GM12878 (cell line): Measurements from ENCODE around the gene HCLS1. TPM values are rescaled to one million over a fixed set of nuclear protein-coding genes. Genes with fewer than 3 reads are reported as not detected.

ENCODE experiments used
- ATAC-seq: fragments of 200-7000 bp; cut with Tn5 transposase; 3 replicates; pipeline ENCODE4 v1.9.1; 2020; ENCODE audit warnings: mild to moderate bottlenecking, moderate library complexity
- BruUV-seq: library from RNA; stranded (reverse); fragments of 400-500 nt; replicated peaks from 2 replicates; lab custom pipeline; 2021; lab: Mats Ljungman, UMichigan
- CTCF ChIA-PET: fragments of 300-600 bp; sonication (Branson Sonifier 250); formaldehyde crosslinking; extraction: SDS; loops from one replicate; lab custom pipeline; 2021; ENCODE audit warnings: inconsistent platforms; lab: Yijun Ruan, JAX
- POLR2A ChIA-PET: fragments of 350-600 bp; formaldehyde crosslinking; extraction: SDS; loops from one replicate; lab custom pipeline; 2021; ENCODE audit warnings: inconsistent platforms; lab: Charles Lee
- RAD21 ChIA-PET: fragments of 300-600 bp; sonication (Branson Sonifier 250); formaldehyde crosslinking; loops from one replicate; lab custom pipeline; 2023; ENCODE audit warnings: antibody characterized with exemption; ENCODE audit not compliant: unreplicated experiment; lab: Charles Lee
- SMC1A ChIA-PET: fragments of 300-600 bp; sonication (Branson Sonifier 250); formaldehyde crosslinking; loops from one replicate; lab custom pipeline; 2023; ENCODE audit not compliant: unreplicated experiment, uncharacterized antibody; lab: Charles Lee
- DNase-seq: peaks from one replicate; pipeline ENCODE4 v3.0.0-alpha.2; 2011; ENCODE audit warnings: low read depth, low spot score
- FAIRE-seq: peaks from 3 replicates; lab custom pipeline; 2011; peaks lifted over from hg19 to GRCh38; lab: Jason Lieb, UNC
- H2AFZ ChIP-seq: 2 replicates; pipeline ENCODE4 v1.6.0; 2011; ENCODE audit warnings: low read depth, low read length, control low read depth; ENCODE audit not compliant: control insufficient read depth
- H3K27ac ChIP-seq: 2 replicates; pipeline ENCODE4 v1.5.1; 2011; ENCODE audit warnings: control low read depth; ENCODE audit not compliant: control insufficient read depth, insufficient read depth
- H3K27me3 ChIP-seq, 2 experiments: replicated peaks in 1 of 2; 2 replicates each; pipeline versions ENCODE4 v1.6.0 to v1.6.1; 2011; ENCODE audit warnings: low read length in 1 of 2; ENCODE audit not compliant: control insufficient read depth in 2 of 2, insufficient read depth in 2 of 2
- H3K36me3 ChIP-seq, 2 experiments: 2 replicates each; pipeline ENCODE4 v1.5.1; 2011; ENCODE audit warnings: low read length in 1 of 2; ENCODE audit not compliant: control insufficient read depth in 2 of 2, insufficient read depth in 2 of 2
- H3K4me1 ChIP-seq: 2 replicates; pipeline ENCODE4 v1.6.1; 2011; ENCODE audit warnings: mild to moderate bottlenecking, low read length, moderate library complexity, mixed read lengths; ENCODE audit not compliant: control insufficient read depth, insufficient read depth
- H3K4me2 ChIP-seq: 2 replicates; pipeline ENCODE4 v1.6.0; 2011; ENCODE audit warnings: control low read depth; ENCODE audit not compliant: control insufficient read depth, insufficient read depth
- H3K4me3 ChIP-seq: fragments of 200-600 bp; sonication (generic); 2 replicates; pipeline ENCODE4 v1.5.1; 2016
- H3K79me2 ChIP-seq: 2 replicates; pipeline ENCODE4 v1.6.0; 2011; ENCODE audit warnings: low read length; ENCODE audit not compliant: control insufficient read depth, insufficient read depth
- H3K9ac ChIP-seq: 2 replicates; pipeline ENCODE4 v1.8.0; 2011; ENCODE audit warnings: low read length, control low read depth, mixed read lengths; ENCODE audit not compliant: control insufficient read depth, insufficient read depth
- H3K9me3 ChIP-seq: replicated peaks from 3 replicates; pipeline ENCODE4 v1.5.1; 2011; ENCODE audit warnings: mild to moderate bottlenecking, low read length; ENCODE audit not compliant: control insufficient read depth, insufficient read depth
- H4K20me1 ChIP-seq: 2 replicates; pipeline ENCODE4 v1.6.0; 2011; ENCODE audit not compliant: control insufficient read depth, insufficient read depth
- CHD1 ChIP-seq: IDR thresholded peaks from 2 replicates; pipeline ENCODE4 v1.6.1; 2012; ENCODE audit warnings: low read depth, low read length, improper control_type of control experiment
- KLF5 ChIP-seq: fragments of 450-650 bp; IDR thresholded peaks from 2 replicates; pipeline ENCODE4 v1.6.1; 2014; ENCODE audit warnings: mild to moderate bottlenecking; ENCODE audit not compliant: partially characterized antibody
- MYB ChIP-seq: fragments of 150-350 bp; IDR thresholded peaks from 2 replicates; pipeline ENCODE4 v1.6.1; 2014; ENCODE audit warnings: mild to moderate bottlenecking, low read depth, low read length, borderline replicate concordance
- RAD51 ChIP-seq: fragments of 450-650 bp; IDR thresholded peaks from 2 replicates; pipeline ENCODE4 v1.6.1; 2016; ENCODE audit warnings: moderate library complexity, mild to moderate bottlenecking, inconsistent platforms
- SMAD5 ChIP-seq: IDR thresholded peaks from 2 replicates; pipeline ENCODE4 v1.6.1; 2016; ENCODE audit warnings: antibody characterized with exemption, low read depth
- YY1 ChIP-seq: IDR thresholded peaks from 2 replicates; pipeline ENCODE4 v1.6.1; 2011; ENCODE audit warnings: low read depth, mild to moderate bottlenecking, low read length
- ZBED1 ChIP-seq: IDR thresholded peaks from 2 replicates; pipeline ENCODE4 v1.6.1; 2016; ENCODE audit warnings: borderline replicate concordance
- ZNF622 ChIP-seq: fragments of 450-650 bp; IDR thresholded peaks from 2 replicates; pipeline ENCODE4 v1.6.1; 2017; ENCODE audit warnings: mild to moderate bottlenecking, inconsistent platforms
- WGBS: methylation state at CpG from one replicate; pipeline ENCODE4 v1.1.6; 2016; ENCODE audit warnings: low lambda C conversion rate; ENCODE audit not compliant: insufficient replicate concordance, insufficient coverage; ENCODE audit errors: missing lambda C conversion rate; 5-methylcytosine and 5-hydroxymethylcytosine counted together
- in situ Hi-C: fragments of 300-500 bp; cut with MboI; formaldehyde crosslinking; loops from 9 replicates; pipeline ENCODE4 v1.14.3; 2018; ENCODE audit warnings: mixed read lengths
- intact Hi-C: fragments of 100-400 bp; cut with micrococcal nuclease; formaldehyde crosslinking; loops from one replicate; pipeline ENCODE4 v1.14.2; 2022; ENCODE audit not compliant: unreplicated experiment
- polyA plus RNA-seq, 11 experiments: library from polyadenylated mRNA; depleted of rRNA in 4 of 11; unstranded in 6 of 11; stranded (reverse) in 5 of 11; fragments of >200 nt; fragmentation: Nextera tagmentation in 4 of 11; fragmentation: Illumina TruSeq in 1 of 11; extraction: Ambion mirVana in 4 of 11; extraction: Trizol in 1 of 11; gene quantifications; 1 replicate in 1 of 11; 2 replicates in 10 of 11; pipeline versions ENCODE4 v1.2.1 to v1.2.3, GENCODE V29; 2011 to 2016; ENCODE audit warnings: inconsistent platforms in 2 of 11, missing spikeins in 2 of 11, low read depth in 1 of 11
- total RNA-seq, 4 experiments: library from RNA; depleted of rRNA in 3 of 4; stranded (reverse); fragments of >200 nt in 3 of 4; fragmentation: Illumina TruSeq in 1 of 4; extraction: Trizol in 1 of 4; gene quantifications; 2 replicates each; pipeline versions ENCODE4 v1.2.1 to v1.2.3, GENCODE V29; 2013 to 2021
- TF ChIP-seq, protein P1 (sequence below): fragments of 450-650 bp; IDR thresholded peaks from 2 replicates; pipeline ENCODE4 v1.6.1; 2018; ENCODE audit warnings: borderline replicate concordance, mild to moderate bottlenecking; ENCODE audit not compliant: partially characterized antibody

The HCLS1 gene
- total and polyA plus RNA-seq, 10 of the 15 experiments (the other 5 are each of a cell fraction or from before 2014, with no cell fraction given) = 51.6 to 344 (median 231) TPM

DNA sequence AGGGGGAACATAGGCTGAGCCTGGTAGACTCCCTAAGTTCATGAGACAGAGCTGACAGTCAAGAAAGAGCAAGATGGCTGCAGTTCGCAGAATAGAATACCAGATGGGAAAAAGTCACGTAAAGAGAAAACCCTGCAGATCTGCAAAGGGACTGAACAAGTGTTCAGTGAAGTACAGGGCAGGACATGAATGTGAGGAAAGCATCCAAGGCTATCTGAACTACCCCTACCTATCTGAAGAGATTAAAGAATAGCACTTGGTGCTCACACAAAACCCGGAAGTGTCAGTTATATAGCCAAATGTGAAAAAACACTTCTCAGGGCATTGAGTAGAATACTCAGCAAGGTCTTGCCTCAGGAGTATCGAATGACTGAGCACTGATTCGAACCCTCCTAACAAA, 44.8 kb upstream of the HCLS1 start (continued):
- TF ChIP-seq CHD1 (no peak), RAD51 (no peak), ZNF622 (no peak), ZBED1 (no peak)

DNA sequence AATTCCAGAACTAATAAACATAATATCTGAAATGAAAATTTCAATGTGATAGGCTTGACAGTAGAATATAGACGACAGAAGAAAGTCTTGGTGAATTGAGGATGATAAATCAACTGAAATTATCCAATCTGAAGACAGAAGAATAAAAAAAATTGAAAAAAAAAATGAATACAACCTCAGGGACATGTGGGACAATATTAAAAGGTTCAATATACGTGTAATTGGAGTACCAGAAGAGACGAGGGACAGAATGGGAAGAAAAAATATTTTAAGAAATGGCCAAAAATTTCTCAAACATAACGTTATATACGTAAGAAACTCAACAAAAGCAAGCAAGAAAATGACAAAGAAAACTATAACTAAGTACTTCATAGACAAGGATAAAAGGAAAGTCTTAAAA, 43.3 kb upstream of the HCLS1 start:
- peaks cover 1 to 11% of the 10 kb centered on the region in 2 experiments; a peak in 2 of 4 replicates for H3K36me3 ChIP-seq
- TF ChIP-seq MYB (no peak), KLF5 (no peak), YY1 (no peak), SMAD5 (no peak)
- TF ChIP-seq, protein P1, sequence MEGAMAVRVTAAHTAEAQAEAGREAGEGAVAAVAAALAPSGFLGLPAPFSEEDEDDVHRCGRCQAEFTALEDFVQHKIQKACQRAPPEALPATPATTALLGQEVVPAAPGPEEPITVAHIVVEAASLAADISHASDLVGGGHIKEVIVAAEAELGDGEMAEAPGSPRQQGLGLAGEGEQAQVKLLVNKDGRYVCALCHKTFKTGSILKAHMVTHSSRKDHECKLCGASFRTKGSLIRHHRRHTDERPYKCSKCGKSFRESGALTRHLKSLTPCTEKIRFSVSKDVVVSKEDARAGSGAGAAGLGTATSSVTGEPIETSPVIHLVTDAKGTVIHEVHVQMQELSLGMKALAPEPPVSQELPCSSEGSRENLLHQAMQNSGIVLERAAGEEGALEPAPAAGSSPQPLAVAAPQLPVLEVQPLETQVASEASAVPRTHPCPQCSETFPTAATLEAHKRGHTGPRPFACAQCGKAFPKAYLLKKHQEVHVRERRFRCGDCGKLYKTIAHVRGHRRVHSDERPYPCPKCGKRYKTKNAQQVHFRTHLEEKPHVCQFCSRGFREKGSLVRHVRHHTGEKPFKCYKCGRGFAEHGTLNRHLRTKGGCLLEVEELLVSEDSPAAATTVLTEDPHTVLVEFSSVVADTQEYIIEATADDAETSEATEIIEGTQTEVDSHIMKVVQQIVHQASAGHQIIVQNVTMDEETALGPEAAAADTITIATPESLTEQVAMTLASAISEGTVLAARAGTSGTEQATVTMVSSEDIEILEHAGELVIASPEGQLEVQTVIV = no peak
- SMC1A ChIA-PET = no interaction called here
- BruUV-seq = no TSS peak
- no peaks in the 10 kb centered on the region for H3K79me2 ChIP-seq
- intact Hi-C loops (no loop called here), in situ Hi-C loops (no loop called here)
- FAIRE-seq (no peak), DNase-seq (no peak), ATAC-seq (no peak)
- H2AFZ ChIP-seq = no peak overlapping the region
- no peaks in the 10 kb centered on the region for H3K27me3 ChIP-seq
- POLR2A ChIA-PET = no interaction called here
- H3K4me2 ChIP-seq = no peak overlapping the region
- H3K4me3 ChIP-seq = no peak overlapping the region
- RAD21 ChIA-PET = no interaction called here
- CTCF ChIA-PET = interaction anchor here (1.1 kb wide), 1 partner anchor 13 kb away, joined by 3 read pairs; no protein-coding TSS in a partner anchor
- H3K27ac ChIP-seq = no peak overlapping the region
- H4K20me1 ChIP-seq = no peaks in the 10 kb centered on the region
- 92% methylated on average over 5 of the region's 5 CpGs for WGBS
- H3K4me1 ChIP-seq = no peaks in the 10 kb centered on the region
- no peak overlapping the region for H3K9ac ChIP-seq
- H3K9me3 ChIP-seq = no peaks in the 10 kb centered on the region
